Activated T-cell treated with anti-CD3 and anti-CD28 coated beads, Interleukin-2, amount 50 U/mL, for 4 hours (primary cell): Measurements from ENCODE around the gene DOK7. TPM values are rescaled to one million over a fixed set of nuclear protein-coding genes. Genes with fewer than 3 reads are reported as not detected.
A peak's percentile ranks its signal among the peaks of the same experiment; 100 is the strongest.

ENCODE experiments used
- ATAC-seq, 2 donors: fragments of 200-7000 bp; cut with Tn5 transposase; one replicate each; pipeline ENCODE4 v1.10.0; 2021
- DNase-seq: peaks from one replicate; pipeline ENCODE4 v3.0.0-alpha.2; 2020
- H3K27me3 Mint-ChIP-seq: one replicate; pipeline ENCODE4 v1.8.0; 2021; ENCODE audit warnings: low read depth, mixed read lengths
- H3K36me3 Mint-ChIP-seq: one replicate; pipeline ENCODE4 v1.8.0; 2022; ENCODE audit warnings: mixed read lengths; ENCODE audit not compliant: insufficient read depth
- H3K4me1 Mint-ChIP-seq: one replicate; pipeline ENCODE4 v1.8.0; 2021; ENCODE audit warnings: low read depth, mixed read lengths
- H3K4me3 Mint-ChIP-seq: one replicate; pipeline ENCODE4 v1.8.0; 2021; ENCODE audit warnings: mild to moderate bottlenecking, moderate library complexity, mixed read lengths
- H3K9me3 Mint-ChIP-seq: one replicate; pipeline ENCODE4 v1.8.0; 2021; ENCODE audit warnings: mixed read lengths
- total RNA-seq, 3 donors: library from RNA; stranded (reverse); gene quantifications; one replicate each; pipeline ENCODE4 v1.2.1, GENCODE V29; 2021

Gene DOK7
- total RNA-seq, 3 donors from 2014 or later: not detected

DNA sequence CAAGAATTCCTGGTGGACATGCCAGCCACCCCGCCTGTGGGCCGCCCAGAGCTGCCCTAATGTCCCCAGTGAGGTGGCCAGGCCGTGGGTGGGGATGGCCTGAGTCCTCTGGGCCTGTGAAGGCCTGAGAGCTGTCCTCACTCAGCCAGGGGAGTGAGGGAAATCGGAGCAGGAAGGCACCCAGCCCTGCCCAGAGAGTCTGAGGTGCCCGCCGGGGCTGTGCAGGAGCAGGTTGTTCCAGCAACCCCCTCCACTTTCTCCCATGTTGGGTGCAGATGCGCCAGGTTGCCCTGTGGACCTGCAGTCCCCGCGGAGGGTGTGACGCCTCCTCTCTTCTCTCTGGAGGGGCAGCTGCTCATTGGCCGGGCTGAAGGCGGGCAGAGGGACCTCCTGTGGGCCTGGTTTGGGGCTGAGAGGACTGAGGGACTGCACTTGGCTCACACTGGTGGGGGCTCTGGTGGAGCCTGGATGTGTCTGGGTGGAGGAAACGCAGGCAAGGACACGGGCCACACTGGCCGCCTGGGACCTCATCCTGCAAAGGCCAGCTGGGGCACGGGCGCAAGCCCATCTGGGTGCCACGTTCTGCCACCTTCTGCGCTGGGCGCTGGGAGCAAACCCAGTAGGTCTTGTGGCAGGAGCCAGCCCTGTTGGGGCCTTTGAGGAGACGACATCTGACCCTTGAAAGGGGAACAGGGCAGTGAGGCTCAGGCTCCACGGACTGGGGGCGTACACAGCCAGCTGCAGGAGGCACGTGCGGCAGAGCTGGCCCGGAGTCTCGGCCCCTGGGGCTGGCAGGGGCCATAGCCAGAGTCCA is 14.0 kb downstream of the DOK7 start:
- Mint-ChIP-seq H3K4me3 (no peak overlapping the region), H3K9me3 (no peaks in the 10 kb centered on the region), H3K36me3 (no peaks in the 10 kb centered on the region), H3K27me3 (peaks cover 21% of the 10 kb centered on the region), H3K4me1 (no peaks in the 10 kb centered on the region)
- no peak for ATAC-seq
- no peak for DNase-seq

DNA sequence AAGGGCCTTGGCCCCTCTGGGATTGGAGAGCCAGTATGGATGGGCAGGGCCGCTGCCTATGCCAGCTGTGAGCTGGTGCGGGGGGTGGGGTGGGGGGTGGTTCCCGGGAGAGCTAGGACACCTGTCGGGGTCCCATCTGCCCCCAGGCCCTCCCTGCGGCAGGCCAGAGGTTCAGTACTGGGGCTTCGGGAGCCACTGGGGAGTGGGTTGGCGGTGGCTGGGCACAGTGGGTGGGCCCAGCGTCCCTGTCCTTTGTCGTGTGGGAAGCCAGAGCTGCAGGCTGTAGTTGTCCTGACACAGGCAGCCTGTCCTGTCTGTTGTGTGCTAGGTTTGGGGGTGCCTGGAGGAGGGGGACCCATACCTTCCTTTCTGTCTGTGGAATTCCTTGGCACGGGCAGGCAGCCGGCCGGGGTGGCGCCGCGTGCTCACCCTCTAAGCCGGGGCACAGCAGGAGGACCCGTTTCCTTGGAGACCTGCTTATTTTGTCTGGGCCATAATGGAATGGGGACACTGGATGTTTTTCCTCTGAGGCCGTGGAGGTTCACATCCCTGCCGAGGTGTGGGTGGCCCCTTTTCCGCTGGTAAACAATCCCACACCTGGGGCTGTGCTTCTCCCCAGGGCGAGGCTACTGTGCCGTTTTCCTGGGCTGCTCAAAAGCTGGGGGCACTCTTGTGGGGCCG is 14.8 kb downstream of the DOK7 start:
- no peaks in the 10 kb centered on the region for H3K9me3 Mint-ChIP-seq
- no peak overlapping the region for H3K4me3 Mint-ChIP-seq
- ATAC-seq (no peak), DNase-seq (no peak)
- H3K36me3 Mint-ChIP-seq: no peaks in the 10 kb centered on the region
- no peaks in the 10 kb centered on the region for H3K4me1 Mint-ChIP-seq
- H3K27me3 Mint-ChIP-seq: peaks cover 26% of the 10 kb centered on the region

DNA sequence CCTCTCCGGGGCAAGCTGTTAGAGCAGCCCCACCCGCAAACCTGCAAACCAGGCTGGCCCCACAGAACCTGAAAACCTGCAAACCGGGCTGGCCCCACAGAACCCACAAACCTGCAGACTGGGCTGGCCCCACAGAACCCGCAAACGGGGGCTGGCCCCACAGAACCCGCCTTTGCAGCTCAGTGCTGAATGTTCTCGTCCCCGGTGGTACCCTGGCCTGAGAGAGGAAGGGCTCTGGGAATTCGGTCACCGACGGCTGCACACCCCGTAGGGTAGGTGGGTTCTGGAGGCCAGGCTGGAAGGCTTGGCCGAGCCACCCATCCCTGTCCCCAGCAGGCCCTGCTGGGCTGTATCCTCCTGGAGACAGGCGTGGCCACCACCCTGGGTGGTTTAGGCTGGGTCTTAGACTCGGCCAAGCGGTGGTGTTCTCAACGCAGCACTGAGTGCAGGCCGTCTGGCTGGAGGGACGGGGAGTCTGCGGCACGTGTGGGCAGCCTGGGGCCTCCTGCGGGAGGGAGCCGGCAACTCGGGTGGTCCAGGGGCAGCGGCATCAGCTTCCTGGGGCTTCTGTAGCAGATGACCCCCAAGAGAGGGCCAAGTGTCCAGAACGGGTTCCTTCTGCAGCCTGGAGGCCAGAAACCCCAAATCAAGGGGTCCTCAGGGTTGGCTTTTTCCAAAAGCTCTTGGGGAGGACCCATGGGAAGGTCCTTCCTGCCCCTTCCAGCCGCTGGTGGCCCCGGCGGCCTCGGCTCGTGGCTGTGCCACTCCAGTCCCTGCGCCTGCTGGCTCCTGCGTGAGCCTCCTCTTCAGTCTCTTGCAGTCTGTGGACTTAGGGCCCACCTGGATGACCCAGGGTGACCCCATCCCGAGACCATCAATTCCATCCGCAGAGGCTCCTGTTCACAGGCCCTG is 15.6 kb downstream of the DOK7 start:
- no peaks in the 10 kb centered on the region for H3K4me1 Mint-ChIP-seq
- ATAC-seq (no peak), DNase-seq (no peak)
- no peaks in the 10 kb centered on the region for H3K9me3 Mint-ChIP-seq
- peaks cover 30% of the 10 kb centered on the region for H3K27me3 Mint-ChIP-seq
- H3K4me3 Mint-ChIP-seq: no peak overlapping the region
- no peaks in the 10 kb centered on the region for H3K36me3 Mint-ChIP-seq

DNA sequence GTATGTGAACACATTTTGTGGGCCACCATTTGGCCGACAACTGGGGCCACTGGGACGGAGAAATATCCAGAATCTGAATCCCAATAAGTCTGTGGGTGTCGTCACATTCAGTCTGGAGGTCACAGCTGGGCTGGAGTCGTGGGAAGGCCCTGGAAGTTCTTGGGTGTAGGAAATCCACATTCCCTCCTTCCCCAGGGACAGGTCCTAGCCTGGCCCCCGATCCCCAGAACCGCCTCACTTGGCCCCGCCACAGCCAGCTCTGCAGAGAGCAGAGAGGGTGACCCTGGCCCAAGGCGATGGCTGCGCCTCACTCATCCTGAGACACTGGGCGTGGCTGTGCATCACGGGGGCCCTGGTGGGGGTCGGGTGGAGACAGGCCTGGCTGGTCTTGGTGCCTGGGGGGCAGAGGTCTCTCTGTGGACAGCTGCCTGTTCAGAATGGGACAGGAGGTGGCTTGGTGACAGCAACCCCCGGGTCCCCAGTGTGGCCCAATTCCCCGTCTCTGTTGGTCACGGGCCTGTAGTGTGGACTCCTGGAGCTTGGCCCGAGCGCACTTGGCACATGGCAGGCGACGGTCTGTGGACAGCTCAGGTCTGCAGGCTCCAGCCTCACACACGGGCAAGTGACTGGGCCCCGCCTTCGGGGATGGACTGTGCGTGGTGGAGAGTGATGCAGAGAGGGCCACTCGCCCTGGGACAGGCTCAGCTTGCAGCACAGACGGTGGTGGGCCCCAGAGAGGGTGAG is 16.4 kb downstream of the DOK7 start:
- Mint-ChIP-seq H3K9me3 (no peaks in the 10 kb centered on the region), H3K27me3 (peaks cover 35% of the 10 kb centered on the region), H3K36me3 (no peaks in the 10 kb centered on the region), H3K4me1 (no peaks in the 10 kb centered on the region), H3K4me3 (no peak overlapping the region)
- no peak for ATAC-seq
- DNase-seq: no peak

GRCh38 chr4:3480528-3481112 is 17.5 kb downstream of the DOK7 start:
- Mint-ChIP-seq H3K27me3 (peaks cover 37% of the 10 kb centered on the region), H3K4me1 (peaks cover 2% of the 10 kb centered on the region), H3K4me3 (no peak overlapping the region), H3K9me3 (no peaks in the 10 kb centered on the region), H3K36me3 (no peaks in the 10 kb centered on the region)
- DNase-seq (peak; percentile 70), ATAC-seq (peak; percentile 74 to 75)

DNA sequence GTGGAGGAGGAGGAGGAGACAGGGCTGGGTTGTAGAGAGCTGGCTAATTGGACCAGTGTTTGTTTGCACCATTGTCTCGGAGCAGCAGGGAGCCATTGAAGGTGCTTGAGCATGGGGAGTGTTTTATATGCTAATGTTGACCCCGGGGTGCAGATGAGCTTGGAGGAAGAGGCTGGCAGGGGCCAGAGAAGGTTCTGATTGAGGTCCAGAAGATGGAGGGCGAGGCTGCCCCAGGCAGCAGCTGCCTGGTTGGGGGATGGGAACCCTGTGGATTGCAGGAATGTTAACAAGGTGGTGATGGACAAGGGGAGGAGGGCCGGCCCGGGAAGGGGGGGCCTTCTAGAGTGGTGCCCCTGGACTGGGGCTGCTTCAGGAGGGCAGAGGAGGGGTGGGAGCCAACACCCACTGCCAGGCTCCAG is 18.0 kb downstream of the DOK7 start:
- H3K27me3 Mint-ChIP-seq: peaks cover 37% of the 10 kb centered on the region
- H3K4me3 Mint-ChIP-seq: no peak overlapping the region
- no peak for DNase-seq
- peaks cover 2% of the 10 kb centered on the region for H3K4me1 Mint-ChIP-seq
- no peaks in the 10 kb centered on the region for H3K36me3 Mint-ChIP-seq
- no peak for ATAC-seq
- H3K9me3 Mint-ChIP-seq: no peaks in the 10 kb centered on the region

GRCh38 chr4:3481783-3482393 is 18.8 kb downstream of the DOK7 start:
- Mint-ChIP-seq H3K9me3 (no peaks in the 10 kb centered on the region), H3K4me1 (peaks cover 2% of the 10 kb centered on the region), H3K36me3 (no peaks in the 10 kb centered on the region), H3K27me3 (peaks cover 32% of the 10 kb centered on the region), H3K4me3 (no peak overlapping the region)
- no peak for ATAC-seq
- DNase-seq: no peak

GRCh38 chr4:3482707-3483106 is 19.6 kb downstream of the DOK7 start:
- no peaks in the 10 kb centered on the region for H3K36me3 Mint-ChIP-seq
- no peak overlapping the region for H3K4me3 Mint-ChIP-seq
- peaks cover 32% of the 10 kb centered on the region for H3K27me3 Mint-ChIP-seq
- no peak for DNase-seq
- H3K4me1 Mint-ChIP-seq: peaks cover 2% of the 10 kb centered on the region
- H3K9me3 Mint-ChIP-seq: no peaks in the 10 kb centered on the region
- no peak for ATAC-seq

- ATAC-seq (no peak), DNase-seq (no peak)
- Mint-ChIP-seq H3K27me3 (peaks cover 32% of the 10 kb centered on the region), H3K36me3 (no peaks in the 10 kb centered on the region), H3K4me1 (peaks cover 2% of the 10 kb centered on the region), H3K9me3 (no peaks in the 10 kb centered on the region), H3K4me3 (no peak overlapping the region)
These were observed 20.4 kb downstream of the DOK7 start for GRCh38 chr4:3483471-3483921.

- peaks cover 37% of the 10 kb centered on the region for H3K27me3 Mint-ChIP-seq
- DNase-seq (no peak), ATAC-seq (no peak)
- no peaks in the 10 kb centered on the region for H3K9me3 Mint-ChIP-seq
- no peaks in the 10 kb centered on the region for H3K36me3 Mint-ChIP-seq
- peaks cover 2% of the 10 kb centered on the region for H3K4me1 Mint-ChIP-seq
- H3K4me3 Mint-ChIP-seq: no peak overlapping the region
These were observed 21.2 kb downstream of the DOK7 start for GRCh38 chr4:3484057-3484973.

- peaks cover 38% of the 10 kb centered on the region for H3K27me3 Mint-ChIP-seq
- H3K9me3 Mint-ChIP-seq: no peaks in the 10 kb centered on the region
- DNase-seq (no peak), ATAC-seq (no peak)
- peak overlapping the region; percentile 50 for H3K4me3 Mint-ChIP-seq
- H3K4me1 Mint-ChIP-seq: peaks cover 2% of the 10 kb centered on the region
- H3K36me3 Mint-ChIP-seq: no peaks in the 10 kb centered on the region
These were observed 22.1 kb downstream of the DOK7 start for GRCh38 chr4:3485011-3485791.
